ENCODE data around the gene TMEM259.

GRCh38 chr19:1063909-1064660, 43.2 kb upstream of the TMEM259 start:
- TF ChIP-seq CTCF (conservative IDR thresholded peaks at IDR 0.05) = no peak
- no peak for TF ChIP-seq EZH2 (IDR thresholded peaks at IDR 0.05; ENCODE audit: low read depth)
